Bone marrow (tissue), 2 donors: ENCODE data around the gene PEX16.
A peak's percentile ranks its signal among the peaks of the same experiment; 100 is the strongest.

Experiments
- DNase-seq, 2 donors: peaks; one replicate each; lab custom pipeline; 2025; lab: John Stamatoyannopoulos, UW

Gene PEX16

GRCh38 chr11:45877221-45877620 lies 40.5 kb downstream of the PEX16 start:
- DNase-seq, result no peak

- no peak for DNase-seq
Observed at GRCh38 chr11:45876401-45876800, 41.3 kb downstream of the PEX16 start.

- peak in 1 of 2 donors; percentile 8 for DNase-seq
Observed at GRCh38 chr11:45872651-45873356, 44.9 kb downstream of the PEX16 start.

- no peak for DNase-seq
Observed at GRCh38 chr11:45871638-45872037, 46.0 kb downstream of the PEX16 start.

- no peak for DNase-seq
Observed at GRCh38 chr11:45870706-45871105, 47.0 kb downstream of the PEX16 start.

GRCh38 chr11:45869551-45869950 lies 48.1 kb downstream of the PEX16 start:
- DNase-seq, result no peak

GRCh38 chr11:45864041-45864440 lies 53.6 kb downstream of the PEX16 start:
- no peak for DNase-seq

GRCh38 chr11:45860764-45861510 lies 56.7 kb downstream of the PEX16 start:
- DNase-seq, result no peak

- DNase-seq, result no peak
Observed at GRCh38 chr11:45860348-45860747, 57.3 kb downstream of the PEX16 start.
